Panc1 (cell line): ENCODE data around the gene CCDC12. TPM values are rescaled to one million over a fixed set of nuclear protein-coding genes. Genes with fewer than 3 reads are reported as not detected.

Experiments
- ATAC-seq: fragments of 200-7000 bp; cut with Tn5 transposase; 2 replicates; pipeline ENCODE4 v1.9.1; 2020; ENCODE audit warnings: mild to moderate bottlenecking, moderate library complexity
- BruUV-seq: library from RNA; stranded (reverse); fragments of 400-500 nt; replicated peaks from 2 replicates; lab custom pipeline; 2021; lab: Mats Ljungman, UMichigan
- CTCF ChIA-PET: fragments of 300-600 bp; sonication (Branson Sonifier 250); formaldehyde crosslinking; loops from one replicate; lab custom pipeline; 2022; ENCODE audit warnings: antibody characterized with exemption; lab: Charles Lee
- POLR2A ChIA-PET: fragments of 300-600 bp; sonication (Branson Sonifier 250); formaldehyde crosslinking; loops from one replicate; lab custom pipeline; 2022; ENCODE audit warnings: antibody characterized with exemption; lab: Charles Lee
- DNase-seq: peaks from one replicate; pipeline ENCODE4 v3.0.0-alpha.2; 2010; ENCODE audit warnings: low read depth, low spot score
- H3K27ac ChIP-seq: 2 replicates; pipeline ENCODE4 v1.5.1; 2011; ENCODE audit warnings: mild to moderate bottlenecking, low read length, inconsistent platforms
- H3K27me3 ChIP-seq: fragments of 200-500 bp; sonication (Bioruptor generic); 2 replicates; pipeline ENCODE4 v1.6.0; 2014; ENCODE audit warnings: low read length, inconsistent platforms; ENCODE audit not compliant: control insufficient read depth, insufficient read depth
- H3K36me3 ChIP-seq: fragments of 200-500 bp; sonication (Bioruptor generic); 2 replicates; pipeline ENCODE4 v1.5.1; 2014; ENCODE audit warnings: inconsistent platforms, mild to moderate bottlenecking, low read length, moderate library complexity; ENCODE audit not compliant: control insufficient read depth, insufficient read depth
- H3K4me1 ChIP-seq: 2 replicates; pipeline ENCODE4 v1.5.1; 2011; ENCODE audit warnings: inconsistent platforms, mild to moderate bottlenecking, low read length, moderate library complexity; ENCODE audit not compliant: control insufficient read depth, insufficient read depth
- H3K4me3 ChIP-seq, 2 experiments: 2 replicates each; pipeline ENCODE4 v1.5.1; 2011 to 2012; ENCODE audit warnings: low read depth in 2 of 2, low read length in 2 of 2, mild to moderate bottlenecking in 2 of 2, inconsistent platforms in 1 of 2, moderate library complexity in 1 of 2
- H3K9me3 ChIP-seq: fragments of 200-500 bp; sonication (Bioruptor generic); 2 replicates; pipeline ENCODE4 v1.5.1; 2014; ENCODE audit warnings: low read depth, mild to moderate bottlenecking, inconsistent platforms, low read length, moderate library complexity; ENCODE audit not compliant: control insufficient read depth, insufficient read depth
- CTCF ChIP-seq: fragments of 450-650 bp; IDR thresholded peaks from 2 replicates; pipeline ENCODE4 v1.5.1; 2017; ENCODE audit warnings: mild to moderate bottlenecking
- POLR2AphosphoS5 ChIP-seq: IDR thresholded peaks from 2 replicates; pipeline ENCODE4 v1.6.1; 2012; ENCODE audit warnings: mild to moderate bottlenecking, low read depth, low read length, moderate library complexity
- SIN3A ChIP-seq: IDR thresholded peaks from 2 replicates; pipeline ENCODE4 v1.6.1; 2012; ENCODE audit warnings: low read depth, mild to moderate bottlenecking, low read length, moderate library complexity, borderline replicate concordance; ENCODE audit not compliant: insufficient read depth
- TCF7L2 ChIP-seq: IDR thresholded peaks from 2 replicates; pipeline ENCODE4 v1.6.1; 2011; ENCODE audit warnings: mild to moderate bottlenecking, low read depth, low read length, inconsistent platforms
- in situ Hi-C: cut with HindIII; loops from 2 replicates; pipeline ENCODE4 v1.10.0; 2016; ENCODE audit warnings: low sequenced_read_pairs, low pct_unique_long_range_greater_than_20kb
- intact Hi-C: fragments of 100-400 bp; cut with micrococcal nuclease; formaldehyde crosslinking; loops from one replicate; pipeline ENCODE4 v1.10.0; 2022; ENCODE audit not compliant: unreplicated experiment
- total RNA-seq: library from RNA; stranded (reverse); gene quantifications from one replicate; pipeline ENCODE4 v1.2.1, GENCODE V29; 2021; ENCODE audit not compliant: unreplicated experiment
- TF ChIP-seq, protein P1 (sequence below), 2 experiments: IDR thresholded peaks; 2 replicates each; pipeline ENCODE4 v1.6.1; 2011 to 2012; ENCODE audit warnings: low read depth in 2 of 2, control low read depth in 1 of 2, low read length in 1 of 2, mild to moderate bottlenecking in 1 of 2, moderate library complexity in 1 of 2; ENCODE audit not compliant: insufficient read depth in 1 of 2

CCDC12 gene
- total RNA-seq, 1 experiment from 2014 or later: 35.5 TPM

GRCh38 chr3:47001731-47002170 is 25.2 kb upstream of the CCDC12 start:
- intact Hi-C loops: no loop called here
- TF ChIP-seq, protein P1, sequence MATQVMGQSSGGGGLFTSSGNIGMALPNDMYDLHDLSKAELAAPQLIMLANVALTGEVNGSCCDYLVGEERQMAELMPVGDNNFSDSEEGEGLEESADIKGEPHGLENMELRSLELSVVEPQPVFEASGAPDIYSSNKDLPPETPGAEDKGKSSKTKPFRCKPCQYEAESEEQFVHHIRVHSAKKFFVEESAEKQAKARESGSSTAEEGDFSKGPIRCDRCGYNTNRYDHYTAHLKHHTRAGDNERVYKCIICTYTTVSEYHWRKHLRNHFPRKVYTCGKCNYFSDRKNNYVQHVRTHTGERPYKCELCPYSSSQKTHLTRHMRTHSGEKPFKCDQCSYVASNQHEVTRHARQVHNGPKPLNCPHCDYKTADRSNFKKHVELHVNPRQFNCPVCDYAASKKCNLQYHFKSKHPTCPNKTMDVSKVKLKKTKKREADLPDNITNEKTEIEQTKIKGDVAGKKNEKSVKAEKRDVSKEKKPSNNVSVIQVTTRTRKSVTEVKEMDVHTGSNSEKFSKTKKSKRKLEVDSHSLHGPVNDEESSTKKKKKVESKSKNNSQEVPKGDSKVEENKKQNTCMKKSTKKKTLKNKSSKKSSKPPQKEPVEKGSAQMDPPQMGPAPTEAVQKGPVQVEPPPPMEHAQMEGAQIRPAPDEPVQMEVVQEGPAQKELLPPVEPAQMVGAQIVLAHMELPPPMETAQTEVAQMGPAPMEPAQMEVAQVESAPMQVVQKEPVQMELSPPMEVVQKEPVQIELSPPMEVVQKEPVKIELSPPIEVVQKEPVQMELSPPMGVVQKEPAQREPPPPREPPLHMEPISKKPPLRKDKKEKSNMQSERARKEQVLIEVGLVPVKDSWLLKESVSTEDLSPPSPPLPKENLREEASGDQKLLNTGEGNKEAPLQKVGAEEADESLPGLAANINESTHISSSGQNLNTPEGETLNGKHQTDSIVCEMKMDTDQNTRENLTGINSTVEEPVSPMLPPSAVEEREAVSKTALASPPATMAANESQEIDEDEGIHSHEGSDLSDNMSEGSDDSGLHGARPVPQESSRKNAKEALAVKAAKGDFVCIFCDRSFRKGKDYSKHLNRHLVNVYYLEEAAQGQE (IDR thresholded peaks at IDR 0.05; ENCODE audit: insufficient read depth in 1 of 2, low read depth in 2 of 2, low read length in 1 of 2): no peak
- TF ChIP-seq CTCF (no peak), TCF7L2 (no peak), POLR2AphosphoS5 (no peak), SIN3A (no peak)
- Histone ChIP-seq H3K4me1 (no peaks in the 10 kb centered on the region), H3K36me3 (0 out of 2 replicates have a peak, but pooled peaks cover 2% of the 10 kb centered on the region), H3K27me3 (no peaks in the 10 kb centered on the region), H3K27ac (no peak overlapping the region), H3K9me3 (no peaks in the 10 kb centered on the region), H3K4me3 (no peak overlapping the region)
- no TSS peak for BruUV-seq
- ChIA-PET CTCF (no interaction called here), POLR2A (no interaction called here)
- DNase-seq: no peak
- ATAC-seq: no peak
- in situ Hi-C loops: no loop called here

DNA sequence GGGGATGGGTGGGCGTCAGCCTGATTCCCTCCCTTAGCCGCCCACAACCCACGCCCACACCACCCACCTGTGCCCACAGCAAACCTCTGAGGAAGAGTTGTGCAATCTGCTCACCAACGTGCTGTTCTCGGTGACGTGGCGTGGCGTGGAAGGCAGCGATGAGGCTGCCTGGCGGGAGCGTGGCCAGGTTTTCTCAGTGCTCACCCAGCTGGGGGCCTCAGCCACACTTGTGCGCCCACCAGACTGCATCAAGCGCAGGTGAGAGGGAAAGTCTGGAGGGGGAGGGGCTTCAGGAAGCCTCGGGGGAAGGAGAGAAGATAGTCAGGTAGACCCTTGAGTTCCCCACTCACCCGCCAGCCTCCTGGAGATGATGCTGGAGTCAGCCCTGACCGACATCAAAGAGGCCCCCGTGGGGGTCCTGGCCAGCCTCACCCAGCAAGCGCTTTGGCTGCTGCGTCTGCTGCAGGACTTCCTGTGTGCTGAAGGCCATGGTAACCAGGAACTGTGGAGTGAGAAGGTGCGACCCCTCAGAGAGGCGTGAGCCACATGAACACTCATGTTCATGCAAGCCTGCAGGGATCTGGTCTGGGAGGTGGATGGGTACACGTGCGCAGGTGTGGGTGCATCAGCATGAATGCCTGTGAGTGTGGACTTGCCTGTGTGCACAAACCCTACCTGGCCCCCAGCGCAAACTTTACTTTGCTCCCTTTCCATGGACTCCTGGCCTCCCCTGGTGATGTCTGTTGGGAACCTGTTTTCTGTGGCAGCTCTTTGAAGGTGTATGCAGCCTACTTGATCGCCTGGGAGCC is 24.6 kb upstream of the CCDC12 start:
- 0 out of 2 replicates have a peak, but pooled peaks cover under 1% of the 10 kb centered on the region for H3K36me3 ChIP-seq
- no TSS peak for BruUV-seq
- H3K27ac ChIP-seq: no peak overlapping the region
- DNase-seq: no peak
- ChIA-PET POLR2A (no interaction called here), CTCF (no interaction called here)
- TF ChIP-seq TCF7L2: no peak
- TF ChIP-seq, protein P1 (IDR thresholded peaks at IDR 0.05; ENCODE audit: insufficient read depth in 1 of 2, low read depth in 2 of 2, low read length in 1 of 2): no peak
- TF ChIP-seq SIN3A: no peak
- TF ChIP-seq CTCF: no peak
- TF ChIP-seq POLR2AphosphoS5: no peak
- H3K9me3 ChIP-seq: no peaks in the 10 kb centered on the region
- in situ Hi-C loops (no loop called here), intact Hi-C loops (no loop called here)
- no peak for ATAC-seq
- H3K4me3 ChIP-seq: no peak overlapping the region
- H3K27me3 ChIP-seq: no peaks in the 10 kb centered on the region
- no peaks in the 10 kb centered on the region for H3K4me1 ChIP-seq
